Left lobe of liver (tissue), 2 donors: Measurements from ENCODE around the gene ZKSCAN1. TPM values are rescaled to one million over a fixed set of nuclear protein-coding genes. Genes with fewer than 3 reads are reported as not detected.
"Not testable (repeated sequence)": the region's sequence is repeated elsewhere in the genome, so short reads cannot be mapped to it uniquely, and the experiment has no call there.

Source experiments
- ATAC-seq: fragments of 200-7000 bp; cut with Tn5 transposase; one replicate; pipeline ENCODE4 v1.9.1; 2020; ENCODE audit warnings: mild to moderate bottlenecking, moderate library complexity
- DNase-seq: peaks from one replicate; pipeline ENCODE4 v3.0.0-alpha.2; 2020; ENCODE audit warnings: low spot score
- total RNA-seq: library from RNA; stranded (reverse); gene quantifications from one replicate; pipeline ENCODE4 v1.2.1, GENCODE V29; 2021
- donor health status: DM: no; HTN: no; CAD: no; lungs with moderate emphysema.
- donor health status: DM: no; HTN: yes; CAD: no.

ZKSCAN1 gene
- total RNA-seq = 99.9 TPM

- DNase-seq (peak; percentile 90), ATAC-seq (peak; percentile 81)
Observed at GRCh38 chr7:100015232-100016214, at the start of gene ZKSCAN1. Gene ZKSCAN1, plus strand, starts transcription at chr7:100015596. Its CDS starts 7,911 bp downstream, at chr7:100023507.

DNA sequence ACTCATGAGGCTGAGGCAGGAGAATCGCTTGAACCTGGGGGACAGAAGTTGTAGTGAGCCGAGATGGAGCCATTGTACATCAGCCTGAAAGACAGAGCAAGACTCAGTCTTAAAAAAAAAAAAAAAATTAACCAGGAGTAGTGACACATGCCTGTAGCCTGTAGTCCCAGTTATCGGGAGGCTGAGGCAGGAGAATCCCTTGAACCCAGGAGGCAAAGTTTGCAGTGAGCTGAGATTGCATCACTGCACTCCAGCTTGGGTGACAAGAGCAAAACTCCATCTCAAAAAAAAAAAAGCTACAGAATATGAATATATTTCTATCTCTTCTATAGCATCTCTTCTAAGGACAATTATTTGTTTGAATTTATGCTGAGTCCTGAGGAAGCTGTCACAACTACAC, 46.1 kb upstream of the ZKSCAN1 start:
- no peak for DNase-seq
- ATAC-seq = no peak

- peak; percentile 74 for ATAC-seq
Observed at GRCh38 chr7:99969813-99970212, 45.6 kb upstream of the ZKSCAN1 start.

GRCh38 chr7:99971242-99971641, 44.2 kb upstream of the ZKSCAN1 start:
- ATAC-seq (peak; percentile 38), DNase-seq (no peak)

More at GRCh38 chr7:99969813-99970212, 45.6 kb upstream of the ZKSCAN1 start:
- peak; percentile 77 for DNase-seq

DNA sequence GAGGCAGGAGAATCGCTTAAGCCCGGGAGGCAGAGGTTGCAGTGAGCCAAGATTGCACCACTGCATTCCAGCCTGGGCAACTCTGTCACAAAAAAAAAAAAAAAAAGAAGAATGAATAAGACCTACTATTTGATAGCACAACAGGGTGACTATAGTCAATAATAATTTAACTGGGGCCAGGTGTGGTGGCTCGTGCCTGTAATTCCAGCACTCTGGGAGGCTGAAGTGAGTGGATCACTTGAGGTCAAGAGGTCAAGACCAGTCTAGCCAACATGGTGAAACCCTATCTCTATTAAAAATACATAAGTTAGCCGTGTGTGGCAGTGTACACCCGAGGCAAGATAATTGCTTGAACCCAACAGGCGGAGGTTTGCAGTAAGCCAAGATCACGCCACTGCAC, 41.6 kb upstream of the ZKSCAN1 start:
- not testable (repeated sequence) for ATAC-seq, DNase-seq

GRCh38 chr7:99974681-99975080, 40.7 kb upstream of the ZKSCAN1 start:
- ATAC-seq = no peak
- no peak for DNase-seq

DNA sequence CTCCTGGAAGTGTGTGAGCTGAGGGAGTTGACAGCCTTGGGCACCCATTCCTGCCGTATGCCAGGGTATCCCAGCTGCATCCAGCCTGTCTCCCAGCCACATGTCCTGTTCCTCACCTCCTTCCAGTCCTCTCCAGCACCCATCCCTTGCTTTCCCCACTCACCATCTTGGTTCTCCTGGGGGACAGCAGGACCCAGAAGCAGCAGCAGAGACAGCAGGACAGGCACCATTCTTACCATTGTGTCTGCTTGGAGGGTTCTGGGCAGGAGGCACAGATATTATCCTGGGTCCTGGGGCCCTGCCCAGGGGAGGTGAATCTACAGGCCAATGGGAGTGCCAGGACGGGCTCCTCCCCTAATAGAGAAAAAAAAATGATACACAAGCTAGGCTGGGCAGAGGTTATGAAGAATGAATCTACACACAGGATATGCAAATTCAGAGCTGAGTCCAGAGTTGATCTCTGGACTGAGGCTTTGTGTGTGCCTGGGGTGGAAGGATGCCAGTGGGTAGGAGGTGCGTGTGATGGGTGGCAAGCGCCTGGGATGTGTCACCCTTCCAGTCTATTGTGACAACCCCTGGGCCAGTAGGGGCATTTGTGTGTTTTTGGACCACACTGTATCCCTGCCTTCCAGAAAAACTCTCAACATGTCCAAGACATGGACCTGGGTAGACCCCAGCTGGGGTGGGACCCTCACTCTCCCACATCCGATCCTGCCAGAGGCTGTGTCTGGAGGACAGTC, 39.4 kb upstream of the ZKSCAN1 start, which contains the start of gene AZGP1:
Gene AZGP1, minus strand, starts transcription at position 250 of the 740 bp plus-strand sequence. Its CDS starts 11 bp downstream, at position 239.
- ATAC-seq = peak; percentile 68
- peak; percentile 93 for DNase-seq

DNA sequence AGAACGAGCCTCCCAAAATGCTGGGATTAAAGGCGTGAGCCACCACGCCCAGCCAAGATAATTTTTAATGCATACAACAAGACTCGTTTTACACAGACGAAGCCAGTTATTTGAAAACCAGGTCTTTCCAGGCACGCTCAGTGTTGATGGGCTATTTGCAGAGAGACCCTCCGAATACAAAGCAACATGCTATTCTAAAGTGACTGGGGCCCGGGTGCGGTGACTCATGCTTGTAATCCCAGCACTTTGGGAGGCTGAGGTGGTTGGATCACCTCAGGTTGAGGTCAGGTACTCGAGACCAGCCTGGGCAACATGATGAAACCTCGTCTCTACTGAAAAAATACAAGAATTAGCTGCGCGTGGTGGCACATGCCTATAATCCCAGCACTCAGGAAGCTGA, 38.8 kb upstream of the ZKSCAN1 start:
- ATAC-seq (no peak), DNase-seq (peak; percentile 48)

GRCh38 chr7:99979814-99980225, 35.6 kb upstream of the ZKSCAN1 start:
- peak; percentile 53 for ATAC-seq
- peak; percentile 74 for DNase-seq

DNA sequence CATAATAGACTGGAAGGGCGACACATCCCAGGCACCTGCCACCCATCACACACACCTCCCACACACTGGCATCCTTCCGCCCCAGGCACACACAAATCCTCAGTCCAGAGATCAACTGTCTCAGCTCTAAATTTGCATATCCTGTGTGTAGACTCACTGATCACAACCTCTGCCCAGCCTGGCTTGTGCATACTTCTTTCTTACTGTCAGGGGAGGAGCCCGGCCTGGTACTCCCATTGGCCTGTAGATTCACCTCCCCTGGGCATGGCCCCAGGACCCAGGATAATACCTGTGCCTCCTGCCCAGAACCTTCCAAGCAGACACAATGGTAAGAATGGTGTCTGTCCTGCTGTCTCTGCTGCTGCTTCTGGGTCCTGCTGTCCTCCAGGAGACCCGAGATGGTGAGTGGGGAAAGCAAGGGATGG, 34.9 kb upstream of the ZKSCAN1 start:
- DNase-seq = peak; percentile 89
- ATAC-seq = peak; percentile 76

- ATAC-seq = peak; percentile 0
- peak; percentile 44 for DNase-seq
Observed at GRCh38 chr7:99981066-99981465, 34.3 kb upstream of the ZKSCAN1 start.

GRCh38 chr7:99984593-99984992, 30.8 kb upstream of the ZKSCAN1 start:
- ATAC-seq (peak; percentile 9), DNase-seq (peak; percentile 52)

DNA sequence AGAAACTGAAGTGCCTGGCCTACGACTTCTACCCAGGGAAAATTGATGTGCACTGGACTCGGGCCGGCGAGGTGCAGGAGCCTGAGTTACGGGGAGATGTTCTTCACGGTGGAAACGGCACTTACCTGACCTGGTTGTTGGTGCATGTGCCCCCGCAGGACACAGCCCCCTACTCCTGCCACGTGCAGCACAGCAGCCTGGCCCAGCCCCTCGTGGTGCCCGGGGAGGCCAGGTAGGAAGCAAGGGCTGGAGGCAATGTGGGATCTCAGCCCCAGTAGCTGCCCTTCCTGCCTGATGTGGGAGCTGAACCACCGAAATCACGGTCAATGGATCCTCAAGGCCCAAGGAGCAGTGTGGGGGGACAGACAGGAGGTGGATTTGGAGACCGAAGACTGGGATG, 28.1 kb upstream of the ZKSCAN1 start:
- ATAC-seq = not testable (repeated sequence)
- peak; percentile 37 for DNase-seq

DNA sequence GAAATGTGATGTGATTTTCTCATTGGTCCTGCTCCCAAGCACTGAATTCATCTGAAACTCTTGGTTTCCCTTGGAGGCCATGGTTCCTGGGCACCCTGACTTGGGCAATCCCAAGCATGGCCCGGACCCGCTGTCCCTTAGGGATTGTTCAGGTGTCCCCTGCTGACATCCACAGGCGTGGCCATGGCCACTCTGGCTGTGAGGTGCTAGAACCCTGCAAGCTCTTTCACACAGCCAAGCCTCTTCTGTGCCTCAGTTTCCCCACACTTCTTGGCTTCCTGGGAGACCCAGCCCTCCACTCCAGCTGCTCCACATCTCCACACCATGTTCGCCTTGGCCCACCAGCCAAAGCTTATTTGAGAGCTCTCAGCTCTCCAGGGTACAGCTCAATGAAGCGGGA, 27.6 kb upstream of the ZKSCAN1 start:
- ATAC-seq = no peak
- no peak for DNase-seq

DNA sequence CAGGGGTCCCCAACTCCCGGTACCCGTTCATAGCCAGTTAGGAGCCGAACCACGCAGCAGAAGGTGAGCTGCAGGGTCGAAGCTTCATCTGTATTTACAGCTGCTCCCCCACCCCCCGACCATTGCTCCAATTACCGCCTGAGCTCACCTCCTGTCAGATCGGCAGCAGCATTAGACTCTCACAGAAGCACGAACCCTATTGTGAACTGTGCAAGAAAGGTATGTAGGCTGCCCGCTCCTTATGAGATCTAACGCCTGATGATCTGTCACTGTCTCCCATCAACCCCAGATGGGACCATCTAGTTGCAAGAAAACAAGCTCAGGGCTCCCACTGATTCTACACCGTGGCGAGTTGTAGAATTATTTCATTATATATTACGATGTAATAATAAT, 24.9 kb upstream of the ZKSCAN1 start:
- ATAC-seq = peak; percentile 8
- no peak for DNase-seq

GRCh38 chr7:99991543-99991942, 23.9 kb upstream of the ZKSCAN1 start:
- ATAC-seq = not testable (repeated sequence)

DNA sequence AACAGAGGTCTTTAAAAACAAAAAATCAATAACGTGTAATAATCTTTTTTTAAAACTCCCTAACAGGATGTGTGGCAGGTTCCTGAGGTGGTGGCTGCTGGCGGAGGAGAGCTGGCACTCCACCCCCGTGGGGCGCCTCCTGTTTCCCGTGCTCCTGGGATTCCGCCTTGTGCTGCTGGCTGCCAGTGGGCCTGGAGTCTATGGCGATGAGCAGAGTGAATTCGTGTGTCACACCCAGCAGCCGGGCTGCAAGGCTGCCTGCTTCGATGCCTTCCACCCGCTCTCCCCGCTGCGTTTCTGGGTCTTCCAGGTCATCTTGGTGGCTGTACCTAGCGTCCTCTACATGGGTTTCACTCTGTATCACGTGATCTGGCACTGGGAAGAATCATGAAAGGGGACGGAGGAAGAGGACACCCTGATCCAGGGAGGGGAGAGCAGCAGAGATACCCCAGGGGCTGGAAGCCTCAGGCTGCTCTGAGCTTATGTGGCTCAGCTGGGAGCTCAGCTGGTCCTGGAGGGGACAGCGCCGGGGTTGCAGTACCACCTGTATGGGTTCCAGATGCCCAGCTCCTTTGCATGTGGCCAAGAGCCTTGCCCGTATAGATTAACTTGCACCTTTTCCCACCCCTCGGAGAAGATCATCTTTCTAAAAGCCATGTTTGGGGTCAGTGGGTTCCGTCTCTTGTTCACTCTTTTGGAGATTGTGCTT, 22.9 kb upstream of the ZKSCAN1 start:
- no peak for ATAC-seq
- no peak for DNase-seq

More at GRCh38 chr7:99991543-99991942, 23.9 kb upstream of the ZKSCAN1 start:
- DNase-seq = not testable (repeated sequence)

DNA sequence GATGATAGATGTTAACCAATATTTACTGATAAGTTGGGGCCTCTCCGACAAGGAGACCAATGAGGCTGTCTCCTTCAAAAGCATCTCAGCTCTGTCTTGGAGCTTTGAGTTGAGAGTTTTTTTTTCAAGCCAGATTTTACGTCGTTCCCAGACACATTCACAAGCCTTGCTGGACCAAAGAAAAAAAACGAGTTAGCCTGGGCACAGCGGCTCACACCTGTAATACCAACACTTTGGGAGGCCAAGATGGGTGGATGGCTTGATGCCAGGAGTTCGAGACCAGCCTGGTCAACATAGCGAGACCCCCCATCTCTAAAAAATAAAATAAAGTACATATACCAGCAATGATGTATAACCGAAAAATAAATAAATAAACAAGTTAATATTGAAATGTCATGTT, 20.6 kb upstream of the ZKSCAN1 start:
- DNase-seq (no peak), ATAC-seq (no peak)

DNA sequence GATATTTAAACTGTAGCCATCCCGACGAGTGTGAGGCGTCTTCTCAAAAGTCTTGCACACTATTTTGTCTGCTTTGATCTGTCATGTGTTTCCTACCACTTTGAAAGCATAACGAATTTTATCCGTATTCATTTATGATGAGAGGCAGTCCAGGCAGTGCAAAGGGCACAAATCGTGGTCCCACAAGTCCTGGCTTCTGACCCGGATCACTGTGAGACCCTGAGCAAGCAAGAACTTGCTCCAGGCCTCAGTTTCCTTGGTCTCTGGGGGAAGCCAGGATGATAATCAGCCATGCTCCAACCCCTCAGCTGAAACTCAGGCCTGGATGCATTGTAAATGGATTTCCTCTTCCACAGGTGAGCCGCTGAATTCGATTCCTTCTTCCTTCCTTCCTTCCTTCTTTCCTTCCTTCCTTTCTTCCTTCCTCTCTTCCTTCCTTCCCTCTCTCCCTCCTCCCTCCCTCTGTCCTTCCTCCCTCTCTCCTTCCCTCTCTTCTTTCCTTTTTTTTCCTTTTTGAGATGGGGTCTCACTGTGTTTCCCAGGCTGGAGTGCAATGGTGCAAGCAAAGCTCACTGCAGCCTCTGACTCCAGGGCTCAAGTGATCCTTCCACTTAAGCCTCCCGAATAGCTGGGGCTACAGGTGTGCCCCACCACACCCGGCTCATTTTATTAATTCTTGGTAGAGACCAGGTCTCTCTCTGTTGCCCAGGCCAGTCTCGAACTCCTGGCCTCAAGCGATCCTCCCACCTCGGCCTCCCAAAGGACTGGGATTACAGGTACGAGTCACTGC, 18.4 kb upstream of the ZKSCAN1 start:
- ATAC-seq (no peak), DNase-seq (no peak)
